C4-2B (cell line): ENCODE measurements around the gene SLC3A2.

Source experiments
- H3K27ac ChIP-seq: fragments of 450-650 bp; 2 replicates; pipeline ENCODE4 v1.5.1; 2017
- CTCF ChIP-seq: fragments of 450-650 bp; conservative IDR thresholded peaks from 2 replicates; pipeline ENCODE4 v1.5.1; 2017; ENCODE audit warnings: mild to moderate bottlenecking
- ZFX ChIP-seq: fragments of 450-650 bp; IDR thresholded peaks from 2 replicates; pipeline ENCODE4 v1.6.1; 2017

SLC3A2 gene

GRCh38 chr11:62850911-62851806 lies 29.5 kb upstream of the SLC3A2 start:
- TF ChIP-seq ZFX (no peak), CTCF (no peak)
- H3K27ac ChIP-seq: peak overlapping the region; percentile 26

GRCh38 chr11:62851807-62852522 lies 28.7 kb upstream of the SLC3A2 start:
- H3K27ac ChIP-seq: peak overlapping the region; percentile 26
- no peak for TF ChIP-seq CTCF
- no peak for TF ChIP-seq ZFX

- no peak for TF ChIP-seq ZFX
- TF ChIP-seq CTCF: no peak
- H3K27ac ChIP-seq: no peak overlapping the region
Measured at GRCh38 chr11:62852523-62853188, 28.0 kb upstream of the SLC3A2 start.

- no peak for TF ChIP-seq ZFX
- no peak for TF ChIP-seq CTCF
Measured at GRCh38 chr11:62853279-62853965, 27.3 kb upstream of the SLC3A2 start.

GRCh38 chr11:62854013-62854824 lies 26.5 kb upstream of the SLC3A2 start:
- no peak for TF ChIP-seq ZFX
- no peak for TF ChIP-seq CTCF
- peak overlapping the region; percentile 99; the same call in 1 of the 2 replicates for H3K27ac ChIP-seq

More at GRCh38 chr11:62853279-62853965, 27.3 kb upstream of the SLC3A2 start:
- peak overlapping the region; percentile 5; the same call in 1 of the 2 replicates for H3K27ac ChIP-seq

- TF ChIP-seq ZFX (0 out of 2 replicates have a peak, but pooled peaks have one; percentile 9), CTCF (no peak)
- peak overlapping the region; percentile 99 for H3K27ac ChIP-seq
Measured at GRCh38 chr11:62854825-62855570, 25.7 kb upstream of the SLC3A2 start.
